Fibroblast of the conjunctiva (primary cell): ENCODE data around the gene LYPD8.
"Not testable (repeated sequence)": the region's sequence is repeated elsewhere in the genome, so short reads cannot be mapped to it uniquely, and the experiment has no call there.

Experiments
- DNase-seq: peaks from one replicate; pipeline ENCODE4 v3.0.0-alpha.2; 2010; ENCODE audit warnings: low read depth

The LYPD8 gene, protein sequence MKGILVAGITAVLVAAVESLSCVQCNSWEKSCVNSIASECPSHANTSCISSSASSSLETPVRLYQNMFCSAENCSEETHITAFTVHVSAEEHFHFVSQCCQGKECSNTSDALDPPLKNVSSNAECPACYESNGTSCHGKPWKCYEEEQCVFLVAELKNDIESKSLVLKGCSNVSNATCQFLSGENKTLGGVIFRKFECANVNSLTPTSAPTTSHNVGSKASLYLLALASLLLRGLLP

DNA sequence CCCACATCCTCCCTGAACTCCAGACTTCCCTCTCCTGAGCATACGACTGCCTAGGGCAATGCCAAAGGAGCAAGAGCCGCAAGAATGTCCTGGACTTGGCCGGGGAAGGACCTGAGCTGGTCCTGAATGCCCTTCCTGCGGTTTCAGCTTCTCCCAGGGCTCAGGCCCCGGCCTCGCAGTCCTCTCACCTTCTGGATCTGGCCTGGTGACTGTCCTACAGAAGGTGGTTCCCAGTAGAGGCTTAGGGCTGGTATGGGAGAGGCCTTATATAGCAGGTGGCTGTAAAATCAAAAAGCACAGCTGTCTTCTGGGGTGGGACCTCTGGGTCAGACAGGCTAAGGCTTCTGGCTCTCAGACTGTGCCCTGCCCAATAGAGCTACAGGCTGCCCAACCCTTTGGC is at the start of gene LYPD8:
TSS of gene LYPD8 (minus strand) at position 243 of the 400 bp plus-strand sequence. CDS start 4,678 bp downstream, outside the sequence.
- DNase-seq: no peak

DNA sequence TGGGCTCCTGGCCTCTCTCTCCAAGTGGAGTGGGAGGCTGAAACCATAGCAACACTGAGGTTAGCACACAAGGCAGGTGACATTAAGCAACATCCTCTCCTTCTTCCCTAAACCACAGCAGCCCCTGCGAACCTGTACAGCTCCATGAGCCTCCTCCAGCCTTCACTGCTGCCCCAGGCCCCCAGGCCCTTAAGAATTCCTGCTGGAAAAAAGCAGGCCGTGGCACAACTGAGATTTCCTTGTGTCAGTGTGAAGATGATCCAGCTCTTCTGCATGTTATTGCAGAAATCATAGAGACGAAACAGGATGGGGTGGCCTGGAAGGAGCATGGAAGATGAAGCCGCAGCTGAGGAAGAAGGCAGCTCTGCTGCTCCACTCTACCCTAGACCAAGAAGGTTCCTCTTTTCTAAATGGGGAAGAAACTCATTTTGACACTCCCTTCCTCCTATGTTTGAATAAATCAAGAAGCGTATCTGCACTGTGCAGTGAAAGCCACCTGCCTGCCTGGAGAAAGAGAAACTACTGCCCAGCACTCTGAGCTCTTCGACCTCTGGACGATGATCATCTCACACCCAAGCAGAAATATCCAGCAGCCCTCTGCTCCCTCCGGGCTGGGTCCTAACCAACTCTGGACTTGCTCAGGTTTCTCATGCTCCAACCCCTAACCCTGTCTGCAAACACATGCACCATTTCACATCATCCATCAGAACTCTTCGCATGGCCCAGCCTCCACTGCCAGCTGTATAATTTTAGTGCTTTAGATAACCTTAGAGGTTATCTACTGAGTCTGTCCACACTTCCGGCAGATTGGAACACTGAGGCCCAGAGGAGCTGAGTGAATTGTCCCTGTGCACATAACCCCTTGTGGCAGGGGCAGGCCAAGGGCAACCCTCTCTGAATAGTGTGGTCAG is 49.5 kb upstream of the LYPD8 start:
- DNase-seq: no peak

GRCh38 chr1:248803501-248803900 is 47.9 kb upstream of the LYPD8 start:
- DNase-seq: not testable (repeated sequence)

GRCh38 chr1:248802454-248802853 is 46.9 kb upstream of the LYPD8 start:
- no peak for DNase-seq

- no peak for DNase-seq
Measured at GRCh38 chr1:248800459-248800858, 44.9 kb upstream of the LYPD8 start.

GRCh38 chr1:248798791-248799190 is 43.2 kb upstream of the LYPD8 start:
- no peak for DNase-seq

DNA sequence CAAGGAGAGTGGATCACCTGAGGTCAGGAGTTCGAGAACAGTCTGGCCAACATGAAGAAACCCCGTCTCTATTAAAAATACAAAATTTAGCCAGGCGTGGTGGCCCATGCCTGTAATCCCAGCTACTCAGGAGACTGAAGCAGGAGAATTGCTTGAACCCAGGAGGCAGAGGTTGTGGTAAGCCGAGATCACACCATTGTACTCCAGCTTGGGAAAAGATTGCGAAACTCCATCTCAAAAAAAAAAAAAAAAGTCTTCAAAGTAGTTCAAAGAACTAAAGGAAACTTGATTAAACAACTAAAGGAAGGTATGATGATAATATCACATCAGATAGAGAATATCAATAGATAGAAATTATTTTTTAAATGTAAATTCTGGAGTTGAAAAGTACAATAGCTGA is 39.1 kb upstream of the LYPD8 start:
- DNase-seq: not testable (repeated sequence)

DNA sequence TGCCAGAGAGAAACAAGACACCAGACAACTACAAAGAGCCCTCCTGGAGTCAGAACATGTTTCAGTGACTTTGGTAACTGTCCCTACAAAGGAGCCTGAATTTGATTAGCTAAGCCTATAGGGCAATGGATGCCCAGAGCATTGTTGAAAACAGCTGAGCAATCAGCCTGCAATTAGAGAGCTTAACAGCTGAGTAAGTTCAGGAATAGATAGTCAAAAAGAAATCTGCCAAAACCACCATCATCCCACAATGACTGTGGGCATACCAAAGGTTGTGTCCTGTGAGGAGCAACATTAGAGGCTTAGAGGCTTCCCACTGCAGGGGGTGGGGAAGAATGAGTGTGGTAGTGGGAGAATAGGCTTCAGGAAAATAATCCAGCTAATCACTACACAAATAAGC is 38.0 kb upstream of the LYPD8 start:
- DNase-seq: no peak

GRCh38 chr1:248792342-248792741 is 36.8 kb upstream of the LYPD8 start:
- no peak for DNase-seq

DNA sequence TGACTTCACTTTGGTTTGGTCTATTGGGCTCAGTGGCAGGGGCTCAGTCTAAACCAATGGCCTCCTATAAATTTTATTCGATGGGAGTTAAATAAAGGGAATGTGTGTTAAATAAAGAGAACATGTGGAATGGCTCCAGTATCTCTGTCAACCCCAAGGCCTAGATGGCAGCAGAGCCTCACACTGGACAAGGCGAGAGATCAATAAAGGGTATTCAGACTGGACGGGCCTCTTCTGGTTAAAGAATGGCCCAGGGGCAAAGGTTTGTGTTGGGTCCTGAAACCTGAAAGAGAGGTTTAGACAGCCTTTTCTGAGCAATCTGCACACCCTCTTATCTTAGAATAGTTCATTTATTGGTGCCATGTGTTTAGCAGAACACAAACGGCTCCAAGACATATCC is 35.5 kb upstream of the LYPD8 start:
- no peak for DNase-seq

- no peak for DNase-seq
Measured at GRCh38 chr1:248790456-248790855, 34.9 kb upstream of the LYPD8 start.

DNA sequence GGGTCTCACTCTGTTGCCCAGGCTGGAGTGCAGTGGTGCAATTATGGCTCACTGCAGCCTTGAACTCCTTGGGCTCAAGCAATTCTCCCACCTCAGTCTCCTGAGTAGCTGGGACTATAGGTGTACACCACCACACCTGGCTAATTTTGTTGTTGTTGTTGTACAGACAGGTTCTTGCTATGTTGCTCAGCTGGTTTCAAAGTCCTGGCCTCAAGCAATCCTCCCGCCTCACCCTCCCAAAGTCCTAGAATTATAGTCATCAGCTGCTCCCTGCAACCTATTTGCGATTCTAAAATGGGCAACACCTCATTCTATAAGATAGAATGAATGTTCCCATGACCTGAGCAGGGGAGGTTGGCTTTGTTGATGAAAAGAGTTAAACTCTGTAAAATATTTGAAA is 33.8 kb upstream of the LYPD8 start:
- not testable (repeated sequence) for DNase-seq

DNA sequence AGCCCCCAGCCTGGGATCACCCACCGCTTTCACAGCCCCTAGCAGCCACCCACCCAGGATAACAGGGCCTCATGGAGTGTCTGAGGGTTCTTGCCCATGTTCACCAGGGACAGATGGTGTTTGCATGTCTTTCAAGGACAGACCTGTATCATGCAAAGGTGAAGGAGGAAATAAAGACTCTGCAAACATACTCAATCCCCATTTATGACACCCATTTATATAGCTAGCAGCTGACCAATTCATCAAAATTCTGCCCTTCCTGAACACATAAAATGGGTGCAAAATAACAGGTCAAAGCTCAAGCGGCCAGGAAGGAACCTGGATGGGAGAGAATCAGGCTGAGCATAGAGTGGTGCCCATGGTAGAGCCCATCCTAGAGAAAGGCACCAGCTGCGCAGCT is 32.8 kb upstream of the LYPD8 start:
- no peak for DNase-seq

DNA sequence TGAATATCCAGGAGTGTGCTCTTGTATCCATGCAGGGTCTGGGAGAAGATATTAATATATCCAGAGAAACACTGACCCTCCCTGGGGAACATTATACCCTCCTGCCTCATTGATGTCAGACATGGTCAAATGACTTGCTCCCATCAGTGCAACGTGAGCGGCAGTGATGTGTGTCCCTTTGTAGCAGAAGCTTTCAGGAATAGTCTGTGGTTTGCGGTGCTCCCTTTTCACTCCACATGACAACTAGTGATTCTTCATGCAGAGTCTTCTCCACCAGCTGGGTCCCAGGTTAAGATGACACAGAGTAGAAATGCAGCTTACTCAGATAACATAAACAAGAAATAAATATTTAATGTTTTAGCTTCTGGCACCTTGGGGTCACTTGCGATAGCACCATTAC is 31.9 kb upstream of the LYPD8 start:
- DNase-seq: no peak

DNA sequence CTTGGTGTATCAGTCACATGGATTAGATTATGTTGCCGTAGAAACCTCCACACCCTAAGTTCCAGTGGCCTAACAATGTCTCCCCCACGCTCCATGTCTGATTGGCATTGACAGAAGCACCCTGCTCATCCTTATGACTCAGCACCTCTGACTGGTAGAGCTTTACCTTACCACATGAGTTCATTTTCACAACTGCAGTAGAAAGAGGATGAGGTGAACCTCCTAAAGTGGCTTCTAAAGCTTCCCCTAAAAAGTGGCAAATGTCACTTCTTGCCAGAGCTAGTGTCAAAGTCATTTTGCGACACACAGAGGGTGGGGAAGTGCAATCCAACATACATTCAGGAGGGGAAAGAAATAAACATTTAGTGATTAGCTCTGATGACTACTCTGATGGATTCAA is 30.6 kb upstream of the LYPD8 start:
- DNase-seq: no peak

- DNase-seq: no peak
Measured at GRCh38 chr1:248783367-248783766, 27.8 kb upstream of the LYPD8 start.

DNA sequence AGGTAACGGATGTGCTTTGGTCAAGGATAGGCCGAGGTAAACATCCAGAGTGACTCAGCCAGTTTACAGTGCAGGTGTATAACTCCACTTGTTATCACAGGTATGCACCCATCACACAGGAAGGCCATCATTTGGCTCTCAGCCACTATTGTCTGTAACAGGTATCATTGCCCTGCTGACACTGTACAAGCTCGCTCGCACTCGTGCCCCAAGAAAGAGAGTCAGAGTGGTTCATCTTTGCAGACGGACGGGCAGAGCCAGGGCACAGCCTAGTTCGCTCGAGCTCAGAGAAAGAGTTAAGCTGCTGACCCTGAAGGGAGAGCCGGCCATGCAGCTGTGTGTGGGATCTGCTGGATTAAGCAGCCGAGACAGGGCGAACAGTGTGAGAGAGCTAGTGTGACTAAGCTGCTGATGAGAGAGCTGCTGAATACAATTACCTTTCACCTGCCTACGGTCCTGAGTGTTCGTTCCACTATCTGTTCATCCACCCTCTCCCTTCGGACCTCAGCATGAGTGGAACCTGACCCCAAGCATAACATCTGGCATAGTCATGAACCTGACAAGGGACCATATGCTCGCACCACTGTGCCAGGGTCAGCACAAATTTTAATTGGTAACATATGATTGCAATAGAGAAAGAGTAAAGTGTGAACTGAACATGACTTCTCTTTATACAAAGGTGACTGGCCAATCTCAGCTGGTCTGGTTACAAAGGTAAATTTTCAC is 27.0 kb upstream of the LYPD8 start:
- no peak for DNase-seq

DNA sequence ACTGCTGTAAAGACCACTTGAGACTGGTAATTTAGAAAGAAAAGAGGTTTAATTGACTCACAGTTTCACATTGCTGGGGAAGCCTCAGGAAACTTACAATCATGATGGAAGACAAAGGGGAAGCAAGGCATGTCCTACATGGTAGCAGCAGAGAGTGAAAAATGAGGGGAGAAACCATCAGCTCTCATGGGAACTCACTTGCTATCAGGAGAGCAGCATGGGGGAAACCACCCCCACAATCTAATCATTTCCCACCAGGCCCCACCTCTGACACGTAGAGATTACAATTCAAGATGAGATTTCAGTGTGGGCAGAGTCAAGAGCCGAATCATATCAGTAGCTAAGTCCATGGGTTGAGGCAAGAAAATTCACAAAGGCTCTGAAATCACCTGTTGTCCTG is 23.8 kb upstream of the LYPD8 start:
- DNase-seq: no peak

DNA sequence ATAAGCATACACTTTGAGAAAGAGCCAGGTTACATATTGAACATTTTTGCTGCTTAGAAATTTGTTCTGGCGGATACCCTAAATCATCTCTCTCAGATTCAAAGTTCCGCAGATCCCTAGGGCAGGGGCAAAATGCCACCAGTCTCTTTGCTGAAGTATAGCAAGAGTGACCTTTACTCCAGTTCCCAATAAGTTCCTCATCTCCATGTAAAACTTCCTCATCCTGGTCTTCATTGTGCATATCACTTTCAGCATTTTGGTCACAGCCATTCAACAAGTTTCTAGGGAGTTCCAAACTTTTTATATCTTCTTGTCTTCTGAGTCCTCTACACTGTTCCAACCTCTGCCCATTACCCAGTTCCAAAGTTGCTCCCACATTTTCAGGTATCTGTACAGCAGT is 23.3 kb upstream of the LYPD8 start:
- DNase-seq: no peak

DNA sequence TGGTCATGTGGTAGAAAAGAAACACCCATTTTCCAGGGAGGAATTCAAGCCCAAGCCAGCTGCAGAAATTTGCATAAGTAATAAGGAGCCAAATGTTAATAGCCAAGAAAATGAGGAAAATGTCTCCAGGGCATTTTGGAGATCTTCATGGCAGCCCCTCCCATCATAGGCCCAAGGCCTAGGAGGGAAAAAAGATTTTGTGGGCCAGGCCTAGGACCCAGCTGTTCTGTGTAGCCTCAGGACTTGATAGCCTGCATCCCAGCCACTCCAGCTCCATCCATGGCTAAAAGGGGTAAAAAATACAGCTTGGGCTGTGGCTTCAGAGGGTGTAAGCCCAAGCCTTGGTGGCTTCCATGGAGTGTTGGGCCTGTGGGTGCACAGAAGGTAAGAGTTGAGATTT is 21.4 kb upstream of the LYPD8 start:
- DNase-seq: no peak

GRCh38 chr1:248775441-248775840 is 19.9 kb upstream of the LYPD8 start:
- no peak for DNase-seq

- DNase-seq: no peak
Measured at GRCh38 chr1:248759644-248760043, 4.1 kb upstream of the LYPD8 start.

GRCh38 chr1:248758352-248758751 is 2.8 kb upstream of the LYPD8 start:
- no peak for DNase-seq
